Tibial artery (tissue), 4 donors: ENCODE data around the gene SYNPR.

Experiments
- DNase-seq, 2 donors: peaks; one replicate each; pipeline ENCODE4 v3.0.0-alpha.2; 2019
- H3K27ac ChIP-seq, 2 donors: fragments of 200-600 bp; sonication (generic) in 1 of 2; 1 replicate in 1 of 2; 2 replicates in 1 of 2; pipeline ENCODE4 v1.5.1; 2018 to 2019; ENCODE audit warnings: mild to moderate bottlenecking in 1 of 2
- H3K27me3 ChIP-seq, 2 donors: fragments of 200-600 bp; sonication (generic) in 1 of 2; one replicate each; pipeline versions ENCODE4 v1.5.1 to v1.6.0; 2016 to 2019
- H3K36me3 ChIP-seq, 3 donors: fragments of 200-600 bp; sonication (generic) in 2 of 3; one replicate each; pipeline ENCODE4 v1.5.1; 2016 to 2019; ENCODE audit warnings: mild to moderate bottlenecking in 2 of 3
- H3K4me1 ChIP-seq, 4 donors: fragments of 200-600 bp; sonication (generic) in 2 of 4; 1 replicate in 3 of 4; 2 replicates in 1 of 4; pipeline ENCODE4 v1.5.1; 2016 to 2019
- H3K4me3 ChIP-seq, 2 donors: fragments of 200-600 bp; sonication (generic) in 1 of 2; 1 replicate in 1 of 2; 2 replicates in 1 of 2; pipeline ENCODE4 v1.5.1; 2018 to 2019; ENCODE audit warnings: mild to moderate bottlenecking in 2 of 2
- H3K9me3 ChIP-seq, 3 donors: fragments of 200-600 bp; sonication (generic) in 1 of 3; one replicate each; pipeline ENCODE4 v1.5.1; 2016 to 2019
- intact Hi-C: fragments of 100-400 bp; cut with DNase I; formaldehyde crosslinking; loops from one replicate; pipeline ENCODE4 v1.15.0; 2023; ENCODE audit warnings: low total_unique reads
- TF ChIP-seq, protein P1 (sequence below), 2 experiments: fragments of 200-600 bp in 1 of 2; fragments of 450-650 bp in 1 of 2; IDR thresholded peaks; one replicate each; pipeline ENCODE4 v1.5.1; 2017 to 2019; ENCODE audit warnings: antibody characterized with exemption in 2 of 2, mild to moderate bottlenecking in 1 of 2, moderate library complexity in 1 of 2

Gene SYNPR

DNA sequence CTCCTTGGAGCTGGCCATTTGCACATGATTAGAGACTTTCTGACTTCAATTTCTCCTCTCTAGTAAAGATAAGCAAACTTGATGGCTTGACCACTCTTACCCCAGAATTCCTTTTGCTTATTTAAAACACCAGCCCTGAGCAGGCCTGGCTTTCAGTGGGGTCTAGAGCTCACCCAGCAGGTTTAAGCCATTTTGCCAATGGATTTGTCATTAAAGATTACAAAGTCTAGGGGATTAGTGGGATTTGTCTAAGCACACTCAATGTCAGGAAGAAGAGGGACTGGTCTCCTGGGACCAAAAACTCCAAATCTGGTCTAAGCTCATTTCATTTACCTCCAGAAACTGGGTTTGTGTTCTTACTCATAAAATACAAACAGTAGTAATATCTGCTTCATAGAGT, 317.1 kb downstream of the SYNPR start:
- Histone ChIP-seq H3K4me3 (no peak overlapping the region), H3K4me1 (no peaks in the 10 kb centered on the region), H3K27ac (no peak overlapping the region), H3K27me3 (no peaks in the 10 kb centered on the region), H3K36me3 (no peaks in the 10 kb centered on the region), H3K9me3 (no peaks in the 10 kb centered on the region)
- DNase-seq, result no peak
- intact Hi-C loops, result no loop called here
- TF ChIP-seq, protein P1, sequence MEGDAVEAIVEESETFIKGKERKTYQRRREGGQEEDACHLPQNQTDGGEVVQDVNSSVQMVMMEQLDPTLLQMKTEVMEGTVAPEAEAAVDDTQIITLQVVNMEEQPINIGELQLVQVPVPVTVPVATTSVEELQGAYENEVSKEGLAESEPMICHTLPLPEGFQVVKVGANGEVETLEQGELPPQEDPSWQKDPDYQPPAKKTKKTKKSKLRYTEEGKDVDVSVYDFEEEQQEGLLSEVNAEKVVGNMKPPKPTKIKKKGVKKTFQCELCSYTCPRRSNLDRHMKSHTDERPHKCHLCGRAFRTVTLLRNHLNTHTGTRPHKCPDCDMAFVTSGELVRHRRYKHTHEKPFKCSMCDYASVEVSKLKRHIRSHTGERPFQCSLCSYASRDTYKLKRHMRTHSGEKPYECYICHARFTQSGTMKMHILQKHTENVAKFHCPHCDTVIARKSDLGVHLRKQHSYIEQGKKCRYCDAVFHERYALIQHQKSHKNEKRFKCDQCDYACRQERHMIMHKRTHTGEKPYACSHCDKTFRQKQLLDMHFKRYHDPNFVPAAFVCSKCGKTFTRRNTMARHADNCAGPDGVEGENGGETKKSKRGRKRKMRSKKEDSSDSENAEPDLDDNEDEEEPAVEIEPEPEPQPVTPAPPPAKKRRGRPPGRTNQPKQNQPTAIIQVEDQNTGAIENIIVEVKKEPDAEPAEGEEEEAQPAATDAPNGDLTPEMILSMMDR (IDR thresholded peaks at IDR 0.05), result no peak

DNA sequence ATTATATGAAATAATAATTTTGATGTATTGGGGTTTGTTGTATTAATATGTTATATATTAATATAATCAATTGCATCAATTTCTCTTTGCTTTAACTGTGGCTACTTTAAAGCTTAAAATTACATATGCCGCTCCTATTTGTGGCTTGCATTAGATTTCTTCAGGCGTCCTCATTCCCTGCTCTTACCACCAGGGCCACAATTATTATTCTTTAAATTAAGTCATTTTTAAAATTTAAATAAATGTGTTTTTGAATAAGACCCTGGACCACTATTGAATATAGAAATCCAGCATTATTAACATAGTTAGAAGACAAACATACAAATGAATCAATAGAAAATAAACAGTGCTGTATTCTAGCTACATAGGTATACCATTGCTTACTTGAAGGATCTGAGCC, 318.9 kb downstream of the SYNPR start:
- DNase-seq, result no peak
- TF ChIP-seq, protein P1 (IDR thresholded peaks at IDR 0.05), result no peak
- H3K4me1 ChIP-seq, result no peaks in the 10 kb centered on the region
- intact Hi-C loops, result no loop called here
- H3K36me3 ChIP-seq, result no peaks in the 10 kb centered on the region
- no peaks in the 10 kb centered on the region for H3K27me3 ChIP-seq
- no peak overlapping the region for H3K4me3 ChIP-seq
- no peak overlapping the region for H3K27ac ChIP-seq
- no peaks in the 10 kb centered on the region for H3K9me3 ChIP-seq

DNA sequence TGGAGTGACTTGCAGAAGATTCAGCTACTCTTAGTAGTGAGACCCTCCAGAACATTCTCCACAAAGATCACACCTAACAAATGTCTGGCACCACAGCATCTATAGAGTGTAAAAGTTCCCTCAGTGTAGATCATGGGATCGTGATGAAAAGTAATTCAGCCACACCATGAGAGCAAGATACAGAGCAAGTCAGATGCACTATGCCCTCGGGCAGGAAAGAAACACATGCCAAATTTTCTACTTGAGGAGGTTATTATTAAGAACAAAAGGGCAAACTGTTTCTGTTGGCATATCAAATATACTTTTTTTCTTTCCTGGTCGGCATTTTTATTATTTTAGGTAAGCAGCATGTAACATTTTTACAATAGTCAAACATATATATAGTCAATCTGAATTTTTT, 329.6 kb downstream of the SYNPR start:
- H3K36me3 ChIP-seq, result no peaks in the 10 kb centered on the region
- intact Hi-C loops, result no loop called here
- H3K27ac ChIP-seq, result no peak overlapping the region
- DNase-seq, result no peak
- TF ChIP-seq, protein P1 (IDR thresholded peaks at IDR 0.05), result no peak
- H3K4me3 ChIP-seq, result no peak overlapping the region
- no peaks in the 10 kb centered on the region for H3K27me3 ChIP-seq
- H3K4me1 ChIP-seq, result no peaks in the 10 kb centered on the region
- H3K9me3 ChIP-seq, result no peaks in the 10 kb centered on the region

DNA sequence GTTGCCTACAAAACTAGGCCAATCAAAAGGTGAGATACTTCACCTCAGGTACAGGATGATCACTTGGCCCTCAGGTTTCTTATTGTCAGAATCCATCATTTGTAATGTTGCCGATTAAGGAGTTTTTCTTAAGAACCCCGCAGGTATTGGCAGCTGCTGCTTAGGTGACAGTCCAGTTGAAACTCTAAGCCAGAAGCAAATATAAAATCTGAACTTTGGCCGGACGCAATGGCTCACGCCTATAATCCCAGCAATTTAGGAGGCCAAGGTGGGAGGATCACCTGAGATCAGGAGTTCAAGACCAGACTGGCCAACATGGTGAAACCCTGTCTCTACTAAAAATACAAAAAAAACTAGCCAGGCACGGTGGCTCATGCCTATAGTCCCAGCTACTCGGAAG, 331.3 kb downstream of the SYNPR start:
- no peaks in the 10 kb centered on the region for H3K27me3 ChIP-seq
- intact Hi-C loops, result no loop called here
- no peaks in the 10 kb centered on the region for H3K36me3 ChIP-seq
- H3K4me1 ChIP-seq, result no peaks in the 10 kb centered on the region
- DNase-seq, result no peak
- TF ChIP-seq, protein P1 (IDR thresholded peaks at IDR 0.05), result no peak
- H3K27ac ChIP-seq, result no peak overlapping the region
- no peak overlapping the region for H3K4me3 ChIP-seq
- no peaks in the 10 kb centered on the region for H3K9me3 ChIP-seq

DNA sequence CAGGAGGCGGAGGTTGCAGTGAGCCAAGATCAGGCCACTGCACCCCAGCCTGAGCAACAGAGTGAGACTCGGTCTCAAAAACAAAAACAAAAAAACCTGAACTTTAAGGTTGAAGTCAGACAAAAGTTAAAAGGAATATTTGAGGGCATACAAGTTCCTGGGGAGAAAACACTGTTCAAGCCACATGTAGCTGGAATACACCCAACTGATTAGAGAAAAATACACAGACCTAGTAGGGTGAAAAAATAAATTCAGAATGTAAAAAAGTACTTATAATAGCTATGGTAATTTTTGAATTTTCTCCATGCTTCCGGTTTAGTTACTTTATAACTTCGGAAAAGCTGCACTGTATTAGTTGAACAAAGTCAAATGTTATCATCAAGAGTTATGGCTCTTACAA, 331.7 kb downstream of the SYNPR start:
- Histone ChIP-seq H3K9me3 (no peaks in the 10 kb centered on the region), H3K36me3 (no peaks in the 10 kb centered on the region), H3K27ac (no peak overlapping the region), H3K27me3 (no peaks in the 10 kb centered on the region), H3K4me3 (no peak overlapping the region), H3K4me1 (no peaks in the 10 kb centered on the region)
- TF ChIP-seq, protein P1 (IDR thresholded peaks at IDR 0.05), result no peak
- intact Hi-C loops, result no loop called here
- no peak for DNase-seq

DNA sequence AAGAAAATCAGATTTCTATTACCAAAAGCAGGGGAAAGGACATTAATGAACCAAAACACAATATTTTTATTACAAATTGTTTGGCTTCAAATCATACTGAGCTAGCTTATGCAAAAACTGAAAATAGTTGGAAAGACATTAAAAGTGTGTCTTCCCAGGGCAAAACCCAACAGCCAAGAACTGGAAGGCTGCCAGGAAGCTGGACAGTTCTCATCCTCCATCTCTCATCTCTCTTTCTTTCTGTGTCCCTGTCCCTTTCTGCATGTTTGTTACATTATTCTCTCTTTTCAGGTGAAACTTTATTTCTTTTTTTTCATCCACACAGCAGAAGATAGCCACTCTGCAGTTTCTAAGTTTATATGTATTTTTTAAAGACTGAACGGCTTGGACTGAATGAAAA, 333.3 kb downstream of the SYNPR start:
- intact Hi-C loops, result no loop called here

More for the DNA sequence above, 333.3 kb downstream of the SYNPR start:
- no peaks in the 10 kb centered on the region for H3K36me3 ChIP-seq
- H3K4me3 ChIP-seq, result no peak overlapping the region
- H3K27ac ChIP-seq, result no peak overlapping the region
- DNase-seq, result no peak
- no peaks in the 10 kb centered on the region for H3K4me1 ChIP-seq
- no peaks in the 10 kb centered on the region for H3K9me3 ChIP-seq
- TF ChIP-seq, protein P1 (IDR thresholded peaks at IDR 0.05), result no peak
- H3K27me3 ChIP-seq, result no peaks in the 10 kb centered on the region
